ENCODE results near the gene PKP3.
"Not testable (repeated sequence)": the region's sequence is repeated elsewhere in the genome, so short reads cannot be mapped to it uniquely, and the experiment has no call there.

PKP3 gene

DNA sequence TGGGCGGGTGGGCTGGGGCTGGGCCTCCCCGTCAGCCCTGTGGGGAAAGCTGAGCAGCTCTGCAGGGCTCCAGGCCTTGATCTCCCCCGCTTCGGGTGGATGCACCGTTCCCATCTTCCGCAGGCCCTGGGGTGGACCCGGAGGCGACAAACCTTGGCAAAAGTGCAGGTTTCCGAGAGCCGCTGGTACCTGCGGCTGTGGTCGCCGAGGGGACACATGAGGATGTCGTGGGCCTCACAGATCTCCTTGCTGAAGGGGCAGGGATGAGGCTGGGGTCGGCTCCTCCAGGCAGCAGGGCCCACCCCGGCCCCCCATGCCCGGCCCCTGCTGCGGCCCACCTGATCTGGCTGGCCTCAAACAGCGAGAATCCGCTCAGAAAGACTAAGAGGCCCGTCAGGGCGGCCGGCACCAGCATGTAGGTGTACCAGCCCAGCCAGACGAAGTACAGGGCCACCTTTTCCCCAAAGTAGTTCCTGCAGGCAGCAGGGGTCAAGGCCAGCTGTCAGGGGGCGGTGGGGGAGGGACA lies 36.0 kb downstream of the PKP3 start:
- TF ChIP-seq, protein P1, sequence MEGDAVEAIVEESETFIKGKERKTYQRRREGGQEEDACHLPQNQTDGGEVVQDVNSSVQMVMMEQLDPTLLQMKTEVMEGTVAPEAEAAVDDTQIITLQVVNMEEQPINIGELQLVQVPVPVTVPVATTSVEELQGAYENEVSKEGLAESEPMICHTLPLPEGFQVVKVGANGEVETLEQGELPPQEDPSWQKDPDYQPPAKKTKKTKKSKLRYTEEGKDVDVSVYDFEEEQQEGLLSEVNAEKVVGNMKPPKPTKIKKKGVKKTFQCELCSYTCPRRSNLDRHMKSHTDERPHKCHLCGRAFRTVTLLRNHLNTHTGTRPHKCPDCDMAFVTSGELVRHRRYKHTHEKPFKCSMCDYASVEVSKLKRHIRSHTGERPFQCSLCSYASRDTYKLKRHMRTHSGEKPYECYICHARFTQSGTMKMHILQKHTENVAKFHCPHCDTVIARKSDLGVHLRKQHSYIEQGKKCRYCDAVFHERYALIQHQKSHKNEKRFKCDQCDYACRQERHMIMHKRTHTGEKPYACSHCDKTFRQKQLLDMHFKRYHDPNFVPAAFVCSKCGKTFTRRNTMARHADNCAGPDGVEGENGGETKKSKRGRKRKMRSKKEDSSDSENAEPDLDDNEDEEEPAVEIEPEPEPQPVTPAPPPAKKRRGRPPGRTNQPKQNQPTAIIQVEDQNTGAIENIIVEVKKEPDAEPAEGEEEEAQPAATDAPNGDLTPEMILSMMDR (conservative IDR thresholded peaks at IDR 0.05) = no peak

DNA sequence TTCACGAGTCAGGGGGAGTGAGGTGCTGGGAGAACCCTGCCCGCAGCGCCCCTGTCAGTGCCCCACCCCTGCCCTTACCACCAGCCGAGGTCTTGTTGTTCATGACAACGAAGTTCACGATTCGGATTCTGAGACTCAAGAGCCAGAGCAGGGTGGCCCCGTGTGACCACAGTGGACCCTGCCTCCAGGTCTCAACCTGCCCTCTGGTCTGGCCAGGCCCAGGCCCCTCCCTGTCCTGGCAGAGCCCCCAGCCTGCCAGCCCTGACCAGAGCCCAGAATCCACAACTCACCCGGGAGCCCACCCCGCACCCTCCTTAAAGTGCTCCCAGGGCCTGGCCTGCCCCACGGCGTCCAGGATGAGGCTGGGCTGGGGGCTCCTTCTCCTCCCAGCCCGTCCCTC lies 37.9 kb downstream of the PKP3 start:
- H3K27ac ChIP-seq = no peak overlapping the region
- TF ChIP-seq, protein P1 (conservative IDR thresholded peaks at IDR 0.05) = no peak

More for the DNA sequence above, 36.0 kb downstream of the PKP3 start:
- H3K27ac ChIP-seq = no peak overlapping the region

DNA sequence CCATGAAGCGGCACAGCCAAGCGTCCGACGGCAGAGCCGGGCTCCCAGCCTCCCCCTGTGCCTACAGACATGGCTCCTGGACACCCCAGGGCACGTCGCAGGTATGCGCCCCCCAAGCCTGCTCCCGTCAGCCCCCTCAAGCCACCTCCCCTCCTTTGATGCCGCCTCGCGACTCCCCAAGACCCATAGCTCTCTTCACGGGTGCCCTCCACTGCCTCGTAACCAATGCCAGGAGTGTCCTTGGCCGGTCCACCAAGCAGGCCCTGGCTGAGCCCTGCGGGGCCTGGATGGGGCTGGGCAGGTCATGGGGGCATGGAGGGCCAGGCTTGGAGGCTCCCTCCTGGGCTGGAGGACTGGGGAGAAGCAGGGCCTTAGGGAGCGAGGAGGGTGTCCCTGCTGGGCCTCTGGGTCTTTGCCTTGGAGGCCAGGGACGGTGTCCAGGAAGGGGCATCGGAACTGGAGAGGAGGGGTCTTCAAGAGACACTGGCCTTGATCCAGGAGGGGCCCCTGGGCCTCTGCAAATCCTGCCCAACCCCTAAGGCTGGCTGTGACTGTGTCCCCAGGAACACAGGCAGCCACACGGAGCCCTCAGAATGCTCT lies 38.6 kb downstream of the PKP3 start:
- no peak overlapping the region for H3K27ac ChIP-seq
- TF ChIP-seq, protein P1 (conservative IDR thresholded peaks at IDR 0.05) = no peak

DNA sequence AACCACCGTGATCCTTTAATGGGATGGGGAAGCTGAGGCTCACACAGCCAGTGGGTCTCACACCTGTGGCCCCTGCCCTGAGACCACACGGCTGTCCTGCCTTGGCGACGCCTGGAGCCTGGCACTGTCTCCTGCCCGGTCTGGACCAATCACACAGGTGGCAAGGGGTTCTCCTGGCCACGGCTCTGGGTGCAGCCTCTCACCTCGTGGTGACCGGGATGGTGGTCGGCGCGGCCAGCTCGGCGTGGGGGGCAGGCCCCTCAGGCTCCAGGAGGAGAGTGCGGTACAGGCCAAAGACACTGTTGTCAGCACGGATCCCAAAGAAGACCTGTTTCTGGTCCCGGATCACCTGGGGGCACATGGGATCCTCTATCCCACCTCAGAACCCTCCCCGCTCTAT lies 39.1 kb downstream of the PKP3 start:
- H3K27ac ChIP-seq = no peak overlapping the region
- TF ChIP-seq, protein P1 (conservative IDR thresholded peaks at IDR 0.05) = no peak

DNA sequence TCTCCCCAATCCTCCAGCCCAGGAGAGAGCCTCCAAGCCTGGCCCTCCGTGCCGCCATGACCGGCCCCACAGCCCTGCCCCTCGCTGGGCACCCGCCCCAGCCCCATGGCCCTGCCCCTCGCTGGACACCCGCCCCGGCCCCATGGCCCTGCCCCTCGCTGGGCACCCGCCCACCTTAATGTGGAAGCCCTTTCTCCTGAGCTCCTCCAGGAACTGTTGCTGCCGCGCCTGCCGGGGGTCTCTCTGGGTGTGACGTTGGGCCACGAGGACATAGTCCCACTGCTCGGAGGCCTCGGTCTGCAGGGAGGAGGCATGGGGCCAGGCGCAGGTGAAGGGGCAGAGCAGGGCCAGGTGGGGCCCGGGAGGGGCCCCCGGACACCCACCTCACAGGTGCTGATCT lies 39.6 kb downstream of the PKP3 start:
- TF ChIP-seq, protein P1 (conservative IDR thresholded peaks at IDR 0.05) = no peak

DNA sequence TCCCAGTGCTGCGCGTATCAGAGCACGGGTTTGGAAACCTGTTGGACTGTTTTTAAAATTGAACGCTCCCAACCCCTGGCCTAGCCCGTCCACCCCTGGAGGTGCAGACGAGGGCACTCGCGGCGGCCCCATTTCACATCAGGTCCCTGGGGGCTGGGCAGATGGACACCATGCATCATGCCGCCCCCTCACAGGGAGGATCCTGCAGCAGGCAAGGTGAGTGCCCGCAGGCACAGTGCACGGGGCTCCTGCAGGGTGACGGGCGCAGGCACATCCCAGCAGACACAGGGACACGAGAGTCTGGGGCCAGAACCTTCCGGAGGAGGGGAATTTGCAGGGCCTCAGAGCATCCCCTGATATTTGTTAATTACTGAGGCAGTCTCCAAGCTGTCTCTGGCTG lies 40.5 kb downstream of the PKP3 start:
- H3K27ac ChIP-seq = no peak overlapping the region
- TF ChIP-seq, protein P1 (conservative IDR thresholded peaks at IDR 0.05) = no peak

More for the DNA sequence above, 39.6 kb downstream of the PKP3 start:
- H3K27ac ChIP-seq = no peak overlapping the region

DNA sequence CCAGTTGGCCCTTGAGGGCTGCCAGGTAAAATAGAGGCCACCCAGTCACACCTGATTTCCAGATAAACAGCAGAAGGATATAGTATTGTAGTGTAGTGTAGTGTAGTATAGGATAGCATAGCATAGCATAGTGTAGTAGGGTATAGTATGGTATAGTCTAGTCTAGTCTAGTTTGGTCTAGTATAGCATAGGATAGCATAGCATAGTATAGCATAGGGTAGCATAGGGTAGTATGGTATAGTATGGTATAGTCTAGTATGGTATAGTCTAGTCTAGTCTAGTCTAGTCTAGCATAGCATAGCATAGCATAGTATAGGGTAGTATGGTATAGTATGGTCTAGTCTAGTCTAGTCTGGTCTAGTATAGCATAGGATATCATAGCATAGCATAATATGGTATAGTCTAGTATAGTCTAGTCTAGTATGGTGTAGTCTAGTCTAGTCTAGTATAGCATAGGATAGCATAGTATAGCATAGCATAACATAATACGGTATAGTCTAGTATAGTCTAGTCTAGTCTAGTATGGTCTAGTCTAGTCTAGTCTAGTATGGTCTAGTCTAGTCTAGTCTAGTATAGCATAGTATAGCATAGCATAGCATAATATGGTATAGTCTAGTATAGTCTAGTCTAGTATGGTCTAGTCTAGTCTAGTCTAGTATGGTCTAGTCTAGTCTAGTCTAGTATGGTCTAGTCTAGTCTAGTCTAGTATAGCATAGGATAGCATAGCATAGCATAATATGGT lies 41.2 kb downstream of the PKP3 start:
- not testable (repeated sequence) for H3K27ac ChIP-seq

Measured in VCaP (cell line).